ENCODE results near the gene ZNF497. TPM values are rescaled to one million over a fixed set of nuclear protein-coding genes. Genes with fewer than 3 reads are reported as not detected.

The ZNF497 gene
- total and polyA plus RNA-seq, 2 of the 13 experiments (the other 11 are each of a cell fraction or from before 2014, with no cell fraction given) = 1.5 to 1.9 TPM

DNA sequence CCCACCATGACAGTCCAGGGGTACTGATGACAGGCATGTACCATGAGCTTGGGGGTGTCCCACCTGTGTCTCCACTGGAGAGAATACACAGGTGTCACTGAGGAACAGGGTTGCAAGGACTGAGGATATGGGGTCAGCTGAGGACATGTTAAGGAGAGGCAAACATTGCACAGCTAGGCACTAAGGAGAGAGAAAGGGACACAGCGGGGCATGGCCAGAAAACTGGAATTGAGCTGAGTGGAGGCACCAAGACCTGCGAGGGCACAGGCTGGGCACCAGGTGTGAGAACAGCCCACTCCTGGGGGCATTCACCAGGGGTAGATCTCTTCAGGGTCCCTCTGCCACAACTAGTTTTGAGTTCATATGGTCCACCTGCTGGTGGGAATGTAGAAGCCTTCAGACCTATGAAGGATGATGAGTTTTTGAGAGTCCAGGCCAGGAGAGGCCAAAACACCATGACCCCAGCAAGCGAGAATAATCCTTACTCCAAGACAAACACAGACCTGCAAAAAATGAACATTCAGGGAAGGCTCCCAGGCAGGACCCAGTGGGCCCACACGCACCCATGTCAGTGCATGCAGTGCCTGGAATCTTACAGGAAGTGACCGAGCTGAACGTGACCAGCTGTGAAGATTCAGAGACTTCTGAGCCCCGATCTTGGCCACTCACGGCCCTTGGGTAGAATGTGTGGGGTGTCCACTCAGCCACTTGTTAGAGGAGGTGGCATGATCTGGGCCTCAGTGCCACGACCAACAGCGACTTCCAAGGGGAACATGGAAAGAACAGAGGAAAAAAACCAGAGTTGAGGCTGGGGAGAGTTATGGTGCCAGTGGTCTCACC lies 44.5 kb upstream of the ZNF497 start (continued):
- TF ChIP-seq, protein P1, sequence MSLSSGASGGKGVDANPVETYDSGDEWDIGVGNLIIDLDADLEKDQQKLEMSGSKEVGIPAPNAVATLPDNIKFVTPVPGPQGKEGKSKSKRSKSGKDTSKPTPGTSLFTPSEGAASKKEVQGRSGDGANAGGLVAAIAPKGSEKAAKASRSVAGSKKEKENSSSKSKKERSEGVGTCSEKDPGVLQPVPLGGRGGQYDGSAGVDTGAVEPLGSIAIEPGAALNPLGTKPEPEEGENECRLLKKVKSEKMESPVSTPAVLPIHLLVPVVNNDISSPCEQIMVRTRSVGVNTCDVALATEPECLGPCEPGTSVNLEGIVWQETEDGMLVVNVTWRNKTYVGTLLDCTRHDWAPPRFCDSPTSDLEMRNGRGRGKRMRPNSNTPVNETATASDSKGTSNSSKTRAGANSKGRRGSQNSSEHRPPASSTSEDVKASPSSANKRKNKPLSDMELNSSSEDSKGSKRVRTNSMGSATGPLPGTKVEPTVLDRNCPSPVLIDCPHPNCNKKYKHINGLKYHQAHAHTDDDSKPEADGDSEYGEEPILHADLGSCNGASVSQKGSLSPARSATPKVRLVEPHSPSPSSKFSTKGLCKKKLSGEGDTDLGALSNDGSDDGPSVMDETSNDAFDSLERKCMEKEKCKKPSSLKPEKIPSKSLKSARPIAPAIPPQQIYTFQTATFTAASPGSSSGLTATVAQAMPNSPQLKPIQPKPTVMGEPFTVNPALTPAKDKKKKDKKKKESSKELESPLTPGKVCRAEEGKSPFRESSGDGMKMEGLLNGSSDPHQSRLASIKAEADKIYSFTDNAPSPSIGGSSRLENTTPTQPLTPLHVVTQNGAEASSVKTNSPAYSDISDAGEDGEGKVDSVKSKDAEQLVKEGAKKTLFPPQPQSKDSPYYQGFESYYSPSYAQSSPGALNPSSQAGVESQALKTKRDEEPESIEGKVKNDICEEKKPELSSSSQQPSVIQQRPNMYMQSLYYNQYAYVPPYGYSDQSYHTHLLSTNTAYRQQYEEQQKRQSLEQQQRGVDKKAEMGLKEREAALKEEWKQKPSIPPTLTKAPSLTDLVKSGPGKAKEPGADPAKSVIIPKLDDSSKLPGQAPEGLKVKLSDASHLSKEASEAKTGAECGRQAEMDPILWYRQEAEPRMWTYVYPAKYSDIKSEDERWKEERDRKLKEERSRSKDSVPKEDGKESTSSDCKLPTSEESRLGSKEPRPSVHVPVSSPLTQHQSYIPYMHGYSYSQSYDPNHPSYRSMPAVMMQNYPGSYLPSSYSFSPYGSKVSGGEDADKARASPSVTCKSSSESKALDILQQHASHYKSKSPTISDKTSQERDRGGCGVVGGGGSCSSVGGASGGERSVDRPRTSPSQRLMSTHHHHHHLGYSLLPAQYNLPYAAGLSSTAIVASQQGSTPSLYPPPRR (CRISPR knock-in tag; IDR thresholded peaks at IDR 0.05; ENCODE audit: borderline replicate concordance) = 0 out of 2 replicates have a peak, but pooled peaks have one; percentile 31
- TF ChIP-seq ZSCAN31 (CRISPR knock-in tag; IDR thresholded peaks at IDR 0.05; ENCODE audit: low read depth) (no peak), NR2F6 (IDR thresholded peaks at IDR 0.05) (no peak), NR2F6 (CRISPR knock-in tag; IDR thresholded peaks at IDR 0.05) (no peak), KDM6A (CRISPR knock-in tag; IDR thresholded peaks at IDR 0.05; ENCODE audit: low read depth) (no peak), ARNTL (CRISPR knock-in tag; IDR thresholded peaks at IDR 0.05) (no peak), NFE2 (CRISPR knock-in tag; IDR thresholded peaks at IDR 0.05) (no peak), IKZF1 (IDR thresholded peaks at IDR 0.05) (no peak), ZNF224 (CRISPR knock-in tag; IDR thresholded peaks at IDR 0.05) (no peak), ZSCAN9 (CRISPR knock-in tag; IDR thresholded peaks at IDR 0.05; ENCODE audit: borderline replicate concordance) (no peak), ZNF501 (CRISPR knock-in tag; IDR thresholded peaks at IDR 0.05) (peak; percentile 0; the same call in 1 of the 2 replicates), PHF20 (CRISPR knock-in tag; IDR thresholded peaks at IDR 0.05) (no peak), NFYC (CRISPR knock-in tag; IDR thresholded peaks at IDR 0.05) (no peak)
- TF ChIP-seq, protein P2, sequence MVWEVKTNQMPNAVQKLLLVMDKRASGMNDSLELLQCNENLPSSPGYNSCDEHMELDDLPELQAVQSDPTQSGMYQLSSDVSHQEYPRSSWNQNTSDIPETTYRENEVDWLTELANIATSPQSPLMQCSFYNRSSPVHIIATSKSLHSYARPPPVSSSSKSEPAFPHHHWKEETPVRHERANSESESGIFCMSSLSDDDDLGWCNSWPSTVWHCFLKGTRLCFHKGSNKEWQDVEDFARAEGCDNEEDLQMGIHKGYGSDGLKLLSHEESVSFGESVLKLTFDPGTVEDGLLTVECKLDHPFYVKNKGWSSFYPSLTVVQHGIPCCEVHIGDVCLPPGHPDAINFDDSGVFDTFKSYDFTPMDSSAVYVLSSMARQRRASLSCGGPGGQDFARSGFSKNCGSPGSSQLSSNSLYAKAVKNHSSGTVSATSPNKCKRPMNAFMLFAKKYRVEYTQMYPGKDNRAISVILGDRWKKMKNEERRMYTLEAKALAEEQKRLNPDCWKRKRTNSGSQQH (CRISPR knock-in tag; IDR thresholded peaks at IDR 0.05; ENCODE audit: low read depth) = no peak
- TF ChIP-seq, protein P3, sequence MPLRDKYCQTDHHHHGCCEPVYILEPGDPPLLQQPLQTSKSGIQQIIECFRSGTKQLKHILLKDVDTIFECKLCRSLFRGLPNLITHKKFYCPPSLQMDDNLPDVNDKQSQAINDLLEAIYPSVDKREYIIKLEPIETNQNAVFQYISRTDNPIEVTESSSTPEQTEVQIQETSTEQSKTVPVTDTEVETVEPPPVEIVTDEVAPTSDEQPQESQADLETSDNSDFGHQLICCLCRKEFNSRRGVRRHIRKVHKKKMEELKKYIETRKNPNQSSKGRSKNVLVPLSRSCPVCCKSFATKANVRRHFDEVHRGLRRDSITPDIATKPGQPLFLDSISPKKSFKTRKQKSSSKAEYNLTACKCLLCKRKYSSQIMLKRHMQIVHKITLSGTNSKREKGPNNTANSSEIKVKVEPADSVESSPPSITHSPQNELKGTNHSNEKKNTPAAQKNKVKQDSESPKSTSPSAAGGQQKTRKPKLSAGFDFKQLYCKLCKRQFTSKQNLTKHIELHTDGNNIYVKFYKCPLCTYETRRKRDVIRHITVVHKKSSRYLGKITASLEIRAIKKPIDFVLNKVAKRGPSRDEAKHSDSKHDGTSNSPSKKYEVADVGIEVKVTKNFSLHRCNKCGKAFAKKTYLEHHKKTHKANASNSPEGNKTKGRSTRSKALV (CRISPR knock-in tag; IDR thresholded peaks at IDR 0.05) = no peak
- TF ChIP-seq, protein P4, sequence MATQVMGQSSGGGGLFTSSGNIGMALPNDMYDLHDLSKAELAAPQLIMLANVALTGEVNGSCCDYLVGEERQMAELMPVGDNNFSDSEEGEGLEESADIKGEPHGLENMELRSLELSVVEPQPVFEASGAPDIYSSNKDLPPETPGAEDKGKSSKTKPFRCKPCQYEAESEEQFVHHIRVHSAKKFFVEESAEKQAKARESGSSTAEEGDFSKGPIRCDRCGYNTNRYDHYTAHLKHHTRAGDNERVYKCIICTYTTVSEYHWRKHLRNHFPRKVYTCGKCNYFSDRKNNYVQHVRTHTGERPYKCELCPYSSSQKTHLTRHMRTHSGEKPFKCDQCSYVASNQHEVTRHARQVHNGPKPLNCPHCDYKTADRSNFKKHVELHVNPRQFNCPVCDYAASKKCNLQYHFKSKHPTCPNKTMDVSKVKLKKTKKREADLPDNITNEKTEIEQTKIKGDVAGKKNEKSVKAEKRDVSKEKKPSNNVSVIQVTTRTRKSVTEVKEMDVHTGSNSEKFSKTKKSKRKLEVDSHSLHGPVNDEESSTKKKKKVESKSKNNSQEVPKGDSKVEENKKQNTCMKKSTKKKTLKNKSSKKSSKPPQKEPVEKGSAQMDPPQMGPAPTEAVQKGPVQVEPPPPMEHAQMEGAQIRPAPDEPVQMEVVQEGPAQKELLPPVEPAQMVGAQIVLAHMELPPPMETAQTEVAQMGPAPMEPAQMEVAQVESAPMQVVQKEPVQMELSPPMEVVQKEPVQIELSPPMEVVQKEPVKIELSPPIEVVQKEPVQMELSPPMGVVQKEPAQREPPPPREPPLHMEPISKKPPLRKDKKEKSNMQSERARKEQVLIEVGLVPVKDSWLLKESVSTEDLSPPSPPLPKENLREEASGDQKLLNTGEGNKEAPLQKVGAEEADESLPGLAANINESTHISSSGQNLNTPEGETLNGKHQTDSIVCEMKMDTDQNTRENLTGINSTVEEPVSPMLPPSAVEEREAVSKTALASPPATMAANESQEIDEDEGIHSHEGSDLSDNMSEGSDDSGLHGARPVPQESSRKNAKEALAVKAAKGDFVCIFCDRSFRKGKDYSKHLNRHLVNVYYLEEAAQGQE (IDR thresholded peaks at IDR 0.05; ENCODE audit: borderline replicate concordance in 1 of 2, low read depth in 1 of 2, low read length in 2 of 2) = no peak
- TF ChIP-seq, protein P5, sequence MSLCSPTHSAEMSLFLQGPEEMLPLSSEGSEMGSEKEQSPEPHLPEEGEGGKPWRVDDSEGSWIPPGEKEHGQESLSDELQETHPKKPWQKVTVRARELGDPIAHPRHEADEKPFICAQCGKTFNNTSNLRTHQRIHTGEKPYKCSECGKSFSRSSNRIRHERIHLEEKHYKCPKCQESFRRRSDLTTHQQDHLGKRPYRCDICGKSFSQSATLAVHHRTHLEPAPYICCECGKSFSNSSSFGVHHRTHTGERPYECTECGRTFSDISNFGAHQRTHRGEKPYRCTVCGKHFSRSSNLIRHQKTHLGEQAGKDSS (CRISPR knock-in tag; IDR thresholded peaks at IDR 0.05; ENCODE audit: borderline replicate concordance, low read depth) = 0 out of 2 replicates have a peak, but pooled peaks have one; percentile 39
